Panc1 (cell line): ENCODE results near the gene TMC7. TPM values are rescaled to one million over a fixed set of nuclear protein-coding genes. Genes with fewer than 3 reads are reported as not detected.

ENCODE experiments used
- ATAC-seq: fragments of 200-7000 bp; cut with Tn5 transposase; 2 replicates; pipeline ENCODE4 v1.9.1; 2020; ENCODE audit warnings: mild to moderate bottlenecking, moderate library complexity
- BruUV-seq: library from RNA; stranded (reverse); fragments of 400-500 nt; replicated peaks from 2 replicates; lab custom pipeline; 2021; lab: Mats Ljungman, UMichigan
- CTCF ChIA-PET: fragments of 300-600 bp; sonication (Branson Sonifier 250); formaldehyde crosslinking; loops from one replicate; lab custom pipeline; 2022; ENCODE audit warnings: antibody characterized with exemption; lab: Charles Lee
- POLR2A ChIA-PET: fragments of 300-600 bp; sonication (Branson Sonifier 250); formaldehyde crosslinking; loops from one replicate; lab custom pipeline; 2022; ENCODE audit warnings: antibody characterized with exemption; lab: Charles Lee
- DNase-seq: peaks from one replicate; pipeline ENCODE4 v3.0.0-alpha.2; 2010; ENCODE audit warnings: low read depth, low spot score
- H3K27ac ChIP-seq: 2 replicates; pipeline ENCODE4 v1.5.1; 2011; ENCODE audit warnings: mild to moderate bottlenecking, low read length, inconsistent platforms
- H3K27me3 ChIP-seq: fragments of 200-500 bp; sonication (Bioruptor generic); 2 replicates; pipeline ENCODE4 v1.6.0; 2014; ENCODE audit warnings: low read length, inconsistent platforms; ENCODE audit not compliant: control insufficient read depth, insufficient read depth
- H3K36me3 ChIP-seq: fragments of 200-500 bp; sonication (Bioruptor generic); 2 replicates; pipeline ENCODE4 v1.5.1; 2014; ENCODE audit warnings: inconsistent platforms, mild to moderate bottlenecking, low read length, moderate library complexity; ENCODE audit not compliant: control insufficient read depth, insufficient read depth
- H3K4me1 ChIP-seq: 2 replicates; pipeline ENCODE4 v1.5.1; 2011; ENCODE audit warnings: inconsistent platforms, mild to moderate bottlenecking, low read length, moderate library complexity; ENCODE audit not compliant: control insufficient read depth, insufficient read depth
- H3K4me3 ChIP-seq, 2 experiments: 2 replicates each; pipeline ENCODE4 v1.5.1; 2011 to 2012; ENCODE audit warnings: low read depth in 2 of 2, low read length in 2 of 2, mild to moderate bottlenecking in 2 of 2, inconsistent platforms in 1 of 2, moderate library complexity in 1 of 2
- H3K9me3 ChIP-seq: fragments of 200-500 bp; sonication (Bioruptor generic); 2 replicates; pipeline ENCODE4 v1.5.1; 2014; ENCODE audit warnings: low read depth, mild to moderate bottlenecking, inconsistent platforms, low read length, moderate library complexity; ENCODE audit not compliant: control insufficient read depth, insufficient read depth
- CTCF ChIP-seq: fragments of 450-650 bp; IDR thresholded peaks from 2 replicates; pipeline ENCODE4 v1.5.1; 2017; ENCODE audit warnings: mild to moderate bottlenecking
- POLR2AphosphoS5 ChIP-seq: IDR thresholded peaks from 2 replicates; pipeline ENCODE4 v1.6.1; 2012; ENCODE audit warnings: mild to moderate bottlenecking, low read depth, low read length, moderate library complexity
- REST ChIP-seq, 2 experiments: IDR thresholded peaks; 2 replicates each; pipeline ENCODE4 v1.6.1; 2011 to 2012; ENCODE audit warnings: low read depth in 2 of 2, control low read depth in 1 of 2, low read length in 1 of 2, mild to moderate bottlenecking in 1 of 2, moderate library complexity in 1 of 2; ENCODE audit not compliant: insufficient read depth in 1 of 2
- SIN3A ChIP-seq: IDR thresholded peaks from 2 replicates; pipeline ENCODE4 v1.6.1; 2012; ENCODE audit warnings: low read depth, mild to moderate bottlenecking, low read length, moderate library complexity, borderline replicate concordance; ENCODE audit not compliant: insufficient read depth
- TCF7L2 ChIP-seq: IDR thresholded peaks from 2 replicates; pipeline ENCODE4 v1.6.1; 2011; ENCODE audit warnings: mild to moderate bottlenecking, low read depth, low read length, inconsistent platforms
- in situ Hi-C: cut with HindIII; loops from 2 replicates; pipeline ENCODE4 v1.10.0; 2016; ENCODE audit warnings: low sequenced_read_pairs, low pct_unique_long_range_greater_than_20kb
- intact Hi-C: fragments of 100-400 bp; cut with micrococcal nuclease; formaldehyde crosslinking; loops from one replicate; pipeline ENCODE4 v1.10.0; 2022; ENCODE audit not compliant: unreplicated experiment
- total RNA-seq: library from RNA; stranded (reverse); gene quantifications from one replicate; pipeline ENCODE4 v1.2.1, GENCODE V29; 2021; ENCODE audit not compliant: unreplicated experiment

Gene TMC7
- total RNA-seq, 1 experiment from 2014 or later, result 5.1 TPM

- Histone ChIP-seq H3K36me3 (no peaks in the 10 kb centered on the region), H3K27ac (no peak overlapping the region), H3K4me1 (peaks cover 17% of the 10 kb centered on the region), H3K4me3 (no peak overlapping the region), H3K9me3 (peaks cover 7% of the 10 kb centered on the region; the same call in 1 of the 2 replicates), H3K27me3 (no peaks in the 10 kb centered on the region)
- no TSS peak for BruUV-seq
- in situ Hi-C loops, result no loop called here
- TF ChIP-seq REST (IDR thresholded peaks at IDR 0.05; ENCODE audit: insufficient read depth in 1 of 2, low read depth in 2 of 2, low read length in 1 of 2), result no peak
- TF ChIP-seq TCF7L2, result no peak
- TF ChIP-seq CTCF, result no peak
- TF ChIP-seq POLR2AphosphoS5, result no peak
- no peak for TF ChIP-seq SIN3A
- no peak for DNase-seq
- intact Hi-C loops, result no loop called here
- ChIA-PET CTCF (no interaction called here), POLR2A (no interaction called here)
- no peak for ATAC-seq
These were observed 114.4 kb downstream of the TMC7 start for GRCh38 chr16:19098173-19098572.

- no peaks in the 10 kb centered on the region for H3K27me3 ChIP-seq
- intact Hi-C loops (no loop called here), in situ Hi-C loops (no loop called here)
- H3K9me3 ChIP-seq, result peaks cover 7% of the 10 kb centered on the region; the same call in 1 of the 2 replicates
- DNase-seq (no peak), ATAC-seq (no peak)
- BruUV-seq, result no TSS peak
- H3K27ac ChIP-seq, result no peak overlapping the region
- ChIA-PET POLR2A (no interaction called here), CTCF (interaction anchor here (0.7 kb wide), 1 partner anchor 30 kb away, joined by 3 read pairs; no protein-coding TSS in a partner anchor)
- TF ChIP-seq TCF7L2, result no peak
- TF ChIP-seq SIN3A, result no peak
- TF ChIP-seq POLR2AphosphoS5, result no peak
- no peak for TF ChIP-seq CTCF
- no peak for TF ChIP-seq REST (IDR thresholded peaks at IDR 0.05; ENCODE audit: insufficient read depth in 1 of 2, low read depth in 2 of 2, low read length in 1 of 2)
- no peaks in the 10 kb centered on the region for H3K36me3 ChIP-seq
- H3K4me3 ChIP-seq, result no peak overlapping the region
- H3K4me1 ChIP-seq, result 0 out of 2 replicates have a peak, but pooled peaks cover under 1% of the 10 kb centered on the region
These were observed 118.6 kb downstream of the TMC7 start for GRCh38 chr16:19102187-19102872.
